Testis (tissue), 2 donors: ENCODE results near the gene DRGX.

Experiments used
- POLR2A ChIP-seq: fragments of 450-650 bp; IDR thresholded peaks from one replicate; pipeline ENCODE4 v1.6.1; 2017; ENCODE audit warnings: antibody characterized with exemption, mild to moderate bottlenecking, moderate library complexity
- TF ChIP-seq, protein P1 (sequence below), 3 experiments: fragments of 450-650 bp in 2 of 3; fragments of 200-600 bp in 1 of 3; sonication (generic) in 1 of 3; IDR thresholded peaks; one replicate each; pipeline ENCODE4 v1.5.1; 2016 to 2019; ENCODE audit warnings: antibody characterized with exemption in 3 of 3, mild to moderate bottlenecking in 2 of 3, moderate library complexity in 1 of 3

DNA sequence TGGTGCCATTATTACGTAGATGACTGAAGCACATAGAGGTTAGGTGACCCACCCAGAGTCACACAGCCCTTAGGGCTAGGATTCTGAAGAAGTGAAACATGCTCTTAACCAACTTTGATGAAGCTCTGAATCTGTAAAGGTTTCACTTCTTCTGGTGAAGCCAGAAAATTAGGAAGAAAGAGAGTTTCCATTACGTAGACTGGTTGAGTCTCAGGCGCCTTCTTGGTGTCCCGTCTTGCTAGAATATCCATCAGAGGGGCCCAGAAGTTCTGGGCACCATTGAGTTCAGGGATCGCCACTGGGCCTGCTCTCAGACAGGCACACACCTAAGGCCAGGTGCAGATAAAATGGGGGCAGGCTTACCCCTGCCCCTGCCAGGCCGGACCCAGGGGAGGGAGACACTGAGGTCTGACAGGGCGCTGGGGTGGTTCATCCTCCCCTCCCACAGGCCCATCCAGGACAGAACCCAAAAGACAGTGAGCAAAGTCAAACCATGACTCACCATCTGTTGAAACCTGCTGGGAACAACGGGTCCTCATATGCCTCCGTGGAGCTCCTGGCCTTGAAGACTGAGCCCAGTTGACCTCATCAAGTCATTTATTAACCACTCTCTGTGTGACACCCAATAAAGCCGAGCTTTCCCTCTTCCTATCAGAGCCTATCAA, 33.2 kb downstream of the DRGX start:
- TF ChIP-seq, protein P1, sequence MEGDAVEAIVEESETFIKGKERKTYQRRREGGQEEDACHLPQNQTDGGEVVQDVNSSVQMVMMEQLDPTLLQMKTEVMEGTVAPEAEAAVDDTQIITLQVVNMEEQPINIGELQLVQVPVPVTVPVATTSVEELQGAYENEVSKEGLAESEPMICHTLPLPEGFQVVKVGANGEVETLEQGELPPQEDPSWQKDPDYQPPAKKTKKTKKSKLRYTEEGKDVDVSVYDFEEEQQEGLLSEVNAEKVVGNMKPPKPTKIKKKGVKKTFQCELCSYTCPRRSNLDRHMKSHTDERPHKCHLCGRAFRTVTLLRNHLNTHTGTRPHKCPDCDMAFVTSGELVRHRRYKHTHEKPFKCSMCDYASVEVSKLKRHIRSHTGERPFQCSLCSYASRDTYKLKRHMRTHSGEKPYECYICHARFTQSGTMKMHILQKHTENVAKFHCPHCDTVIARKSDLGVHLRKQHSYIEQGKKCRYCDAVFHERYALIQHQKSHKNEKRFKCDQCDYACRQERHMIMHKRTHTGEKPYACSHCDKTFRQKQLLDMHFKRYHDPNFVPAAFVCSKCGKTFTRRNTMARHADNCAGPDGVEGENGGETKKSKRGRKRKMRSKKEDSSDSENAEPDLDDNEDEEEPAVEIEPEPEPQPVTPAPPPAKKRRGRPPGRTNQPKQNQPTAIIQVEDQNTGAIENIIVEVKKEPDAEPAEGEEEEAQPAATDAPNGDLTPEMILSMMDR (IDR thresholded peaks at IDR 0.05) = no peak
- no peak for TF ChIP-seq POLR2A
